RWPE1 (cell line): ENCODE data around the gene GLP2R.

ENCODE experiments used
- CTCF ChIA-PET: fragments of 350-600 bp; sonication (Branson Sonifier 250); formaldehyde crosslinking; extraction: SDS; loops from one replicate; lab custom pipeline; 2021; lab: Yijun Ruan, JAX
- POLR2A ChIA-PET: fragments of 400-600 bp; formaldehyde crosslinking; extraction: SDS; loops from one replicate; lab custom pipeline; 2020; ENCODE audit warnings: antibody characterized with exemption; ENCODE audit not compliant: low non-redundant PET; lab: Yijun Ruan, JAX
- DNase-seq: peaks from one replicate; pipeline ENCODE4 v3.0.0; 2012; ENCODE audit warnings: low spot score
- H3K27ac ChIP-seq: fragments of 450-650 bp; 2 replicates; pipeline ENCODE4 v1.5.1; 2017
- TF ChIP-seq, protein P1 (sequence below): fragments of 450-650 bp; conservative IDR thresholded peaks from 2 replicates; pipeline ENCODE4 v1.5.1; 2017; ENCODE audit warnings: low read depth, mild to moderate bottlenecking

The GLP2R gene

DNA sequence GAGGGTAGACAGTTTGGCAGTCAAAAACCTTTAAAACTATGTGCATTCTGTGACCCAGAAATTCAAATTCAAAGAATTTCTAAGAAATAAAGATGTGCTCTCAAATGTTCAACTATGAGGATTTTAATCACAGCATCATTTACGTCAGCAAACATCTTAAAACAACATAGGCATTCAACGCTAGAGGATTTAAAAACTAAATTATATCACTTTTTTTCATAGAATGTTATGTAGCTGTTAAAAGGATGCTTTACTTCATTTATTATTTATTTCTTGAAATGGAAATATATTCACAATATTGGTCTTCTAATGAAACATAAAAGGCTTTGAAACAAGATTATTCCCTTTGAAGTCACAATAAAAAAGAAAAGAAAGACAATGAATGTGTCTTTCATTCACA is 3.6 kb downstream of the GLP2R start:
- no peak overlapping the region for H3K27ac ChIP-seq
- DNase-seq: no peak
- ChIA-PET CTCF (interaction anchor here (0.7 kb wide), 1 partner anchor 9 kb away, joined by 3 read pairs; no protein-coding TSS in a partner anchor), POLR2A (no interaction called here)
- TF ChIP-seq, protein P1, sequence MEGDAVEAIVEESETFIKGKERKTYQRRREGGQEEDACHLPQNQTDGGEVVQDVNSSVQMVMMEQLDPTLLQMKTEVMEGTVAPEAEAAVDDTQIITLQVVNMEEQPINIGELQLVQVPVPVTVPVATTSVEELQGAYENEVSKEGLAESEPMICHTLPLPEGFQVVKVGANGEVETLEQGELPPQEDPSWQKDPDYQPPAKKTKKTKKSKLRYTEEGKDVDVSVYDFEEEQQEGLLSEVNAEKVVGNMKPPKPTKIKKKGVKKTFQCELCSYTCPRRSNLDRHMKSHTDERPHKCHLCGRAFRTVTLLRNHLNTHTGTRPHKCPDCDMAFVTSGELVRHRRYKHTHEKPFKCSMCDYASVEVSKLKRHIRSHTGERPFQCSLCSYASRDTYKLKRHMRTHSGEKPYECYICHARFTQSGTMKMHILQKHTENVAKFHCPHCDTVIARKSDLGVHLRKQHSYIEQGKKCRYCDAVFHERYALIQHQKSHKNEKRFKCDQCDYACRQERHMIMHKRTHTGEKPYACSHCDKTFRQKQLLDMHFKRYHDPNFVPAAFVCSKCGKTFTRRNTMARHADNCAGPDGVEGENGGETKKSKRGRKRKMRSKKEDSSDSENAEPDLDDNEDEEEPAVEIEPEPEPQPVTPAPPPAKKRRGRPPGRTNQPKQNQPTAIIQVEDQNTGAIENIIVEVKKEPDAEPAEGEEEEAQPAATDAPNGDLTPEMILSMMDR: no peak

DNA sequence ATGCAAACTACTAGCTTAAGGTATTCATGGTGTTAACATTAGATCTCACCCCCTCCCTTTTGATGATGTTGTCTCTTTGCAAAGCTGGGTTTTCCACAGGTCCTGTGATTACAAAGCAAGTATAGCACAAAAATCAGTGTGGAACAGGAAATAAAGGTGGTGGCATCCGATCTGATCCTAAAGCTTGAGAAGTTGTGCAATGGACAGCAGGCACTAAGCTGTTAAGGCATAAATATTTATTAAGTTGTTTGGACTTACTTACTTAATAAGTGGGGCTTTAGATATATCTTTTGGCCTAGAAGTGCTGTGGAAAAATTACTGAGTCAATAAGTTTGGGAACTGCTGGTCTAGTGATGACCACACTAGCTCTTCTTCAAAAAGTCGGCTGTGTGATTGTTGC is 5.0 kb downstream of the GLP2R start:
- POLR2A ChIA-PET: no interaction called here
- CTCF ChIA-PET: interaction anchor here (0.9 to 1.0 kb wide), 2 partner anchors 60 to 396 kb away, joined by 3 read pairs; no protein-coding TSS in a partner anchor
- H3K27ac ChIP-seq: no peak overlapping the region
- no peak for DNase-seq
- TF ChIP-seq, protein P1: no peak

- H3K27ac ChIP-seq: no peak overlapping the region
- ChIA-PET POLR2A (no interaction called here), CTCF (no interaction called here)
- no peak for DNase-seq
- TF ChIP-seq, protein P1: no peak
Measured at GRCh38 chr17:9833922-9834321, 8.2 kb downstream of the GLP2R start.

GRCh38 chr17:9837551-9838471 is 12.1 kb downstream of the GLP2R start:
- peak; percentile 58 for DNase-seq
- TF ChIP-seq, protein P1: no peak
- ChIA-PET POLR2A (no interaction called here), CTCF (interaction anchor here (0.7 kb wide), 1 partner anchor 17 kb away, joined by 3 read pairs; no protein-coding TSS in a partner anchor)
- H3K27ac ChIP-seq: peak overlapping the region; percentile 68

- DNase-seq: no peak
- no peak overlapping the region for H3K27ac ChIP-seq
- CTCF ChIA-PET: interaction anchor here (0.5 to 1.3 kb wide), 4 partner anchors 71 to 190 kb away, joined by 3 to 5 read pairs (median 4); no protein-coding TSS in a partner anchor
- POLR2A ChIA-PET: no interaction called here
- TF ChIP-seq, protein P1: no peak
Measured at GRCh38 chr17:9839433-9839832, 13.7 kb downstream of the GLP2R start.

DNA sequence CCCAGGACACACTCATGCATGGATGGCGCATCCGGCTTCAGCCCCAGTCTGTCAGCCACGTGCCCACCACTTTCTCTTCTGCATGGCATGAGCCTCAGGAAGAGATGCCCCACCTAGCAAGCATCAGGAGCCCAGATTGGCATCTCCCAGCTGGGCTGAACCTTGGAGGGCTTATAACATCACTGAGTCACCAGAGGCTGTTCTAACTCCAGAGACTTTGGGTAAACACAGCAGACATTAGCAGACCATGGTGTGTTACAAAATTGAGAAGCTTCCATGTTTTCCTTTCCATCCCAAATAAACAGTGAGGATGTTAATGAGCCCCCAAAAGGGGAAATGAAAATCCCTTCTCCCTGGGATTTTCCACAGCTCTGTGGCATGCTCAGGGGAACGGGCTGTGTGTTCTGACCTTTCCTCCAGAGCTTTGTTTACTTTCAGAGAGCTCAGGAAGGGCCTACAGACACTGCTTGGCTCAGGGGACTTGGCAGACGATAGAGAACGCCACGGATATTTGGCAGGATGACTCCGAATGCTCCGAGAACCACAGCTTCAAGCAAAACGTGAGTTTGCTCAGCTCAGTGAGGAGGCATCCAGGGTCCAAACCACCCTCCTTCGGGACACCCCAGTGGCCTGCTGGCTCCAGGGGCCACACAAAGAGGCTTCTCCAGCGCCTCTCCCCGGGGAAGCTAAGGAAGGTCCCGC is 16.5 kb downstream of the GLP2R start:
- TF ChIP-seq, protein P1: no peak
- CTCF ChIA-PET: interaction anchor here (0.5 kb wide), 1 partner anchor 130 kb away, joined by 3 read pairs; no protein-coding TSS in a partner anchor
- no peak for DNase-seq
- POLR2A ChIA-PET: no interaction called here
- no peak overlapping the region for H3K27ac ChIP-seq
